K562 (cell line): ENCODE data around the gene TLE3. TPM values are rescaled to one million over a fixed set of nuclear protein-coding genes. Genes with fewer than 3 reads are reported as not detected.

Experiments used
- ATAC-seq: fragments of 200-7000 bp; cut with Tn5 transposase; 3 replicates; pipeline ENCODE4 v1.9.1; 2020; ENCODE audit warnings: moderate library complexity
- BruUV-seq: library from RNA; stranded (reverse); fragments of 400-500 nt; replicated peaks from 2 replicates; lab custom pipeline; 2021; lab: Mats Ljungman, UMichigan
- CTCF ChIA-PET: fragments of 300-600 bp; formaldehyde crosslinking; extraction: SDS; loops from one replicate; lab custom pipeline; 2021; ENCODE audit warnings: low intra/inter-chr PET ratio; lab: Yijun Ruan, JAX
- POLR2A ChIA-PET: fragments of 300-600, 350-650 bp; sonication (Branson Sonifier 250); formaldehyde crosslinking; extraction: SDS; loops from one replicate; lab custom pipeline; 2021; ENCODE audit warnings: antibody characterized with exemption, inconsistent platforms; lab: Yijun Ruan, JAX
- DNase-seq, 4 experiments: peaks; one replicate each; pipeline versions ENCODE4 v3.0.0 to v3.0.0-alpha.2; 2011 to 2018; ENCODE audit warnings: low spot score in 3 of 4, mixed read lengths in 3 of 4; ENCODE audit errors: extremely low read depth in 1 of 4
- FAIRE-seq: peaks from 2 replicates; lab custom pipeline; 2011; peaks lifted over from hg19 to GRCh38; lab: Jason Lieb, UNC
- H2AFZ ChIP-seq: 2 replicates; pipeline ENCODE4 v1.6.0; 2011; ENCODE audit warnings: low read depth, low read length, control low read depth, inconsistent platforms
- H3K27ac ChIP-seq: fragments of 200-600 bp; 3 replicates; pipeline ENCODE4 v1.8.0; 2011; ENCODE audit warnings: low read depth, mild to moderate bottlenecking, control low read depth, inconsistent platforms, low read length, moderate library complexity, mixed read lengths; ENCODE audit errors: extremely low read depth
- H3K27me3 ChIP-seq, 2 experiments: fragments of 300-600 bp in 1 of 2; 2 replicates in 1 of 2; 3 replicates in 1 of 2; pipeline versions ENCODE4 v1.6.0 to v1.8.0; 2011; ENCODE audit warnings: inconsistent platforms in 2 of 2, low read length in 2 of 2, mild to moderate bottlenecking in 1 of 2, mixed read lengths in 1 of 2, moderate library complexity in 1 of 2; ENCODE audit not compliant: control insufficient read depth in 2 of 2, insufficient read depth in 2 of 2
- H3K36me3 ChIP-seq: fragments of 300-600 bp; 3 replicates; pipeline ENCODE4 v1.8.0; 2011; ENCODE audit warnings: mild to moderate bottlenecking, low read length, inconsistent platforms; ENCODE audit not compliant: control insufficient read depth, insufficient read depth
- H3K4me1 ChIP-seq, 2 experiments: fragments of 200-600 bp in 1 of 2; replicated peaks in 1 of 2; 2 replicates in 1 of 2; 3 replicates in 1 of 2; pipeline versions ENCODE4 v1.5.1 to v1.8.0; 2011; ENCODE audit warnings: inconsistent platforms in 2 of 2, low read length in 2 of 2, mild to moderate bottlenecking in 1 of 2, mixed read lengths in 1 of 2, moderate library complexity in 1 of 2; ENCODE audit not compliant: control insufficient read depth in 2 of 2, insufficient read depth in 2 of 2
- H3K4me2 ChIP-seq: 2 replicates; pipeline ENCODE4 v1.6.1; 2011; ENCODE audit warnings: low read length, control low read depth, inconsistent platforms, mixed read lengths; ENCODE audit not compliant: insufficient read depth
- H3K4me3 ChIP-seq: fragments of 200-600 bp; sonication (generic), shearing (Covaris generic); 2 replicates; pipeline ENCODE4 v1.5.1; 2016; ENCODE audit warnings: control low read depth, inconsistent platforms
- H3K79me2 ChIP-seq: fragments of 200-600 bp; 3 replicates; pipeline ENCODE4 v1.8.0; 2011; ENCODE audit warnings: low read length, inconsistent platforms; ENCODE audit not compliant: control insufficient read depth, insufficient read depth
- H3K9ac ChIP-seq, 2 experiments: 2 replicates each; pipeline versions ENCODE4 v1.6.0 to v1.6.1; 2011; ENCODE audit warnings: low read depth in 2 of 2, low read length in 2 of 2, control low read depth in 1 of 2, inconsistent platforms in 1 of 2, mild to moderate bottlenecking in 1 of 2, mixed read lengths in 1 of 2; ENCODE audit not compliant: insufficient read depth in 1 of 2
- H3K9me1 ChIP-seq: one replicate; pipeline ENCODE4 v1.6.0; 2011; ENCODE audit warnings: inconsistent platforms, mild to moderate bottlenecking, low read length, moderate library complexity; ENCODE audit not compliant: control insufficient read depth, insufficient read depth
- H3K9me3 ChIP-seq: replicated peaks from 2 replicates; pipeline ENCODE4 v1.5.1; 2011; ENCODE audit warnings: low read depth, low read length, inconsistent platforms; ENCODE audit not compliant: control insufficient read depth, insufficient read depth
- H4K20me1 ChIP-seq: replicated peaks from 2 replicates; pipeline ENCODE4 v1.6.1; 2011; ENCODE audit warnings: low read length, inconsistent platforms, mixed read lengths; ENCODE audit not compliant: control insufficient read depth, insufficient read depth
- GATAD2A ChIP-seq: fragments of 450-650 bp; IDR thresholded peaks from 2 replicates; pipeline ENCODE4 v1.6.1; 2017
- ID3 ChIP-seq, 2 experiments: fragments of 250-450 bp in 1 of 2; fragments of 450-650 bp in 1 of 2; sonication (Bioruptor Pico) in 1 of 2; IDR thresholded peaks; 2 replicates each; pipeline versions ENCODE4 v1.6.1 to v1.8.0; 2016 to 2021; ENCODE audit warnings: mild to moderate bottlenecking in 2 of 2, moderate library complexity in 2 of 2, missing compliant biosample characterization in 1 of 2, missing genetic modification characterization in 1 of 2
- RBFOX2 ChIP-seq: fragments of 200-400 bp; formaldehyde crosslinking; IDR thresholded peaks from 2 replicates; pipeline ENCODE4 v1.6.1; 2017; ENCODE audit warnings: low read depth, mild to moderate bottlenecking, low read length, moderate library complexity
- VEZF1 ChIP-seq: fragments of 200-800 bp; sonication (Bioruptor generic); IDR thresholded peaks from 2 replicates; pipeline ENCODE4 v1.6.1; 2017; ENCODE audit warnings: missing genetic modification characterization, missing compliant biosample characterization
- ZFP30 ChIP-seq: fragments of 250-450 bp; sonication (Bioruptor Pico); IDR thresholded peaks from 2 replicates; pipeline ENCODE4 v1.8.0; 2022; ENCODE audit warnings: moderate library complexity, mild to moderate bottlenecking, inconsistent platforms, borderline replicate concordance
- ZNF407 ChIP-seq: fragments of 450-650 bp; IDR thresholded peaks from 2 replicates; pipeline ENCODE4 v1.6.1; 2016; ENCODE audit warnings: low read depth
- WGBS: fragments of 100-300 bp; shearing (Covaris generic); methylation state at CpG from one replicate; pipeline ENCODE4 v1.1.6; 2016; ENCODE audit warnings: low coverage, mixed read lengths; ENCODE audit not compliant: insufficient coverage; ENCODE audit errors: missing lambda C conversion rate; 5-methylcytosine and 5-hydroxymethylcytosine counted together
- in situ Hi-C: fragments of 300-500 bp; cut with MboI; formaldehyde crosslinking; loops from 4 replicates; pipeline ENCODE4 v1.15.0; 2018; ENCODE audit warnings: inconsistent platforms, mixed read lengths
- intact Hi-C: fragments of 100-400 bp; cut with micrococcal nuclease; formaldehyde crosslinking; loops from 2 replicates; pipeline ENCODE4 v1.14.2; 2022
- polyA plus RNA-seq, 8 experiments: library from polyadenylated mRNA; depleted of rRNA in 4 of 8; stranded (reverse) in 5 of 8; unstranded in 3 of 8; fragments of >200 nt; fragmentation: Nextera tagmentation in 2 of 8; fragmentation: Illumina TruSeq in 1 of 8; extraction: Ambion mirVana in 2 of 8; extraction: Trizol in 1 of 8; gene quantifications; 2 replicates each; pipeline versions ENCODE4 v1.2.1 to v1.2.3, GENCODE V29; 2011 to 2014; ENCODE audit warnings: inconsistent platforms in 1 of 8, missing spikeins in 1 of 8
- total RNA-seq, 7 experiments: library from RNA; depleted of rRNA in 6 of 7; stranded (reverse); fragments of >200 nt in 6 of 7; fragmentation: Illumina TruSeq in 2 of 7; extraction: Trizol in 2 of 7; gene quantifications; 2 replicates each; pipeline versions ENCODE4 v1.2.1 to v1.2.3, GENCODE V29; 2011 to 2021; ENCODE audit warnings: low replicate concordance in 1 of 7

The TLE3 gene
- total and polyA plus RNA-seq, 9 of the 15 experiments (the other 6 are each of a cell fraction or from before 2014, with no cell fraction given), result 1.5 to 84.2 (median 14.1) TPM

- TF ChIP-seq VEZF1 (CRISPR knock-in tag), result no peak
- TF ChIP-seq ZFP30 (CRISPR knock-in tag), result no peak
Observed at GRCh38 chr15:70065006-70065722, 32.6 kb downstream of the TLE3 start (continued).

- Histone ChIP-seq H3K36me3 (peaks cover 98% of the 10 kb centered on the region), H4K20me1 (no peaks in the 10 kb centered on the region), H3K27me3 (no peaks in the 10 kb centered on the region), H3K4me3 (no peak overlapping the region), H3K9me1 (no peaks in the 10 kb centered on the region), H3K4me1 (no peaks in the 10 kb centered on the region; a peak in 1 of 5 replicates), H2AFZ (no peak overlapping the region), H3K9me3 (no peaks in the 10 kb centered on the region), H3K27ac (no peak overlapping the region), H3K9ac (no peak overlapping the region), H3K79me2 (no peaks in the 10 kb centered on the region), H3K4me2 (no peak overlapping the region)
- POLR2A ChIA-PET, result interaction anchor here (2.5 kb wide), 1 partner anchor 17 kb away, joined by 9 read pairs; no protein-coding TSS in a partner anchor
- no TSS peak for BruUV-seq
- ATAC-seq (no peak), FAIRE-seq (no peak), DNase-seq (no peak)
- intact Hi-C loops, result no loop called here
- CTCF ChIA-PET, result no interaction called here
- in situ Hi-C loops, result no loop called here
- WGBS, result 92% methylated on average over 3 of the region's 4 CpGs
- TF ChIP-seq ZNF407, result no peak
- no peak for TF ChIP-seq GATAD2A
- TF ChIP-seq ID3 (CRISPR knock-in tag; IDR thresholded peaks at IDR 0.05), result no peak
- TF ChIP-seq ID3 (tag; IDR thresholded peaks at IDR 0.05), result no peak
- TF ChIP-seq RBFOX2, result no peak
Observed at GRCh38 chr15:70064441-70064840, 33.3 kb downstream of the TLE3 start.
